SU-DHL-6 (cell line): ENCODE measurements around the gene VASN.

Experiments
- H2AFZ ChIP-seq: fragments of 200-600 bp; sonication (generic); 2 replicates; pipeline ENCODE4 v1.6.1; 2014; ENCODE audit warnings: low read depth, mild to moderate bottlenecking, moderate library complexity, mixed read lengths, antibody characterized with exemption, low read length; ENCODE audit not compliant: severe bottlenecking
- H3F3A ChIP-seq: fragments of 200-600 bp; shearing (Covaris generic); 2 replicates; pipeline ENCODE4 v1.6.0; 2016; ENCODE audit warnings: antibody characterized with exemption, mild to moderate bottlenecking; ENCODE audit not compliant: insufficient read depth
- H3K27ac ChIP-seq: fragments of 200-600 bp; sonication (generic); 2 replicates; pipeline ENCODE4 v1.5.1; 2016; ENCODE audit warnings: low read depth, mild to moderate bottlenecking, low read length, moderate library complexity, mixed read lengths
- H3K27me3 ChIP-seq: fragments of 200-600 bp; sonication (generic), shearing (Covaris generic); 2 replicates; pipeline ENCODE4 v1.6.0; 2014; ENCODE audit warnings: mild to moderate bottlenecking, low read length
- H3K36me3 ChIP-seq: fragments of 200-600 bp; sonication (generic); 2 replicates; pipeline ENCODE4 v1.6.1; 2014; ENCODE audit warnings: mild to moderate bottlenecking, low read length, mixed read lengths
- H3K4me2 ChIP-seq: fragments of 300-600, 200-600 bp; shearing (Covaris generic), sonication (generic); 2 replicates; pipeline ENCODE4 v1.6.0; 2014; ENCODE audit warnings: low read length, low read depth, mild to moderate bottlenecking; ENCODE audit not compliant: poor library complexity, severe bottlenecking
- H3K4me3 ChIP-seq: fragments of 200-600 bp; sonication (generic); 2 replicates; pipeline ENCODE4 v1.5.1; 2014; ENCODE audit warnings: antibody characterized with exemption, low read length, mild to moderate bottlenecking, mixed read lengths; ENCODE audit not compliant: insufficient read depth, poor library complexity, severe bottlenecking
- H3K79me2 ChIP-seq: fragments of 200-600 bp; sonication (generic); 2 replicates; pipeline ENCODE4 v1.6.1; 2014; ENCODE audit warnings: mild to moderate bottlenecking, low read length, moderate library complexity; ENCODE audit not compliant: insufficient read depth
- H3K9ac ChIP-seq: fragments of 200-600 bp; sonication (generic); 2 replicates; pipeline ENCODE4 v1.7.0; 2014; ENCODE audit warnings: mild to moderate bottlenecking, low read length
- H3K9me2 ChIP-seq: fragments of 200-600 bp; sonication (generic); replicated peaks from 2 replicates; pipeline ENCODE4 v1.6.1; 2014; ENCODE audit warnings: low read length; ENCODE audit not compliant: insufficient read depth
- H3K9me3 ChIP-seq: fragments of 200-600 bp; sonication (generic); 2 replicates; pipeline ENCODE4 v1.6.1; 2014; ENCODE audit warnings: low read length, mixed read lengths; ENCODE audit not compliant: insufficient read depth
- H4K20me1 ChIP-seq: fragments of 200-600 bp; sonication (generic); 2 replicates; pipeline ENCODE4 v1.6.1; 2014; ENCODE audit warnings: low read depth, mild to moderate bottlenecking, antibody characterized with exemption, low read length, moderate library complexity, mixed read lengths
- CTCF ChIP-seq: fragments of 200-600 bp; sonication (generic); IDR thresholded peaks from one replicate; pipeline ENCODE4 v1.5.1; 2017; ENCODE audit warnings: antibody characterized with exemption, mild to moderate bottlenecking, low read length, moderate library complexity; ENCODE audit not compliant: insufficient read depth, poor library complexity, severe bottlenecking
- EZH2phosphoT487 ChIP-seq: fragments of 200-600 bp; sonication (generic), shearing (Covaris generic); conservative IDR thresholded peaks from 2 replicates; pipeline ENCODE4 v1.6.1; 2018; ENCODE audit warnings: mild to moderate bottlenecking, antibody characterized with exemption, low read length, moderate library complexity, mixed read lengths

The VASN gene

GRCh38 chr16:4330277-4330874 lies 41.3 kb upstream of the VASN start:
- TF ChIP-seq EZH2phosphoT487 = no peak
- peak; percentile 85 for TF ChIP-seq CTCF
- Histone ChIP-seq H3K9me2 (no peaks in the 10 kb centered on the region), H3K27me3 (no peaks in the 10 kb centered on the region), H3K9ac (no peak overlapping the region), H3K36me3 (no peaks in the 10 kb centered on the region), H3K4me3 (no peak overlapping the region), H3K9me3 (no peaks in the 10 kb centered on the region), H3K4me2 (no peak overlapping the region), H3K27ac (no peak overlapping the region), H4K20me1 (no peaks in the 10 kb centered on the region), H3K79me2 (no peaks in the 10 kb centered on the region), H3F3A (no peaks in the 10 kb centered on the region), H2AFZ (no peak overlapping the region)

GRCh38 chr16:4332083-4332482 lies 39.6 kb upstream of the VASN start:
- no peak overlapping the region for H3K4me3 ChIP-seq
- TF ChIP-seq CTCF (no peak), EZH2phosphoT487 (no peak)
- no peaks in the 10 kb centered on the region for H3K36me3 ChIP-seq
- H3K9me2 ChIP-seq = no peaks in the 10 kb centered on the region
- H4K20me1 ChIP-seq = no peaks in the 10 kb centered on the region
- H3K27me3 ChIP-seq = no peaks in the 10 kb centered on the region
- H3K9ac ChIP-seq = no peak overlapping the region
- no peaks in the 10 kb centered on the region for H3K79me2 ChIP-seq
- H3K27ac ChIP-seq = no peak overlapping the region
- H3K9me3 ChIP-seq = no peaks in the 10 kb centered on the region
- no peak overlapping the region for H3K4me2 ChIP-seq
- H2AFZ ChIP-seq = no peak overlapping the region
- no peaks in the 10 kb centered on the region for H3F3A ChIP-seq

GRCh38 chr16:4332623-4333307 lies 38.9 kb upstream of the VASN start:
- Histone ChIP-seq H3K27me3 (no peaks in the 10 kb centered on the region), H3F3A (no peaks in the 10 kb centered on the region), H3K4me2 (no peak overlapping the region), H3K4me3 (no peak overlapping the region), H3K9me3 (no peaks in the 10 kb centered on the region), H2AFZ (no peak overlapping the region), H3K27ac (no peak overlapping the region), H4K20me1 (no peaks in the 10 kb centered on the region), H3K9ac (no peak overlapping the region), H3K79me2 (no peaks in the 10 kb centered on the region), H3K9me2 (no peaks in the 10 kb centered on the region), H3K36me3 (no peaks in the 10 kb centered on the region)
- TF ChIP-seq CTCF (no peak), EZH2phosphoT487 (no peak)
